Neural crest cell (in vitro differentiated cells): ENCODE results near the gene SCRN3. TPM values are rescaled to one million over a fixed set of nuclear protein-coding genes. Genes with fewer than 3 reads are reported as not detected.
"Not testable (repeated sequence)": the region's sequence is repeated elsewhere in the genome, so short reads cannot be mapped to it uniquely, and the experiment has no call there.

Experiments used
- DNase-seq: peaks from one replicate; pipeline ENCODE4 v3.0.0; 2021; ENCODE audit warnings: low read depth, mixed read lengths, low spot score
- H3K27ac Mint-ChIP-seq: one replicate; pipeline ENCODE4 v1.8.0; 2021; ENCODE audit warnings: mild to moderate bottlenecking, mixed read lengths; ENCODE audit not compliant: unreplicated experiment
- H3K27me3 Mint-ChIP-seq: 2 replicates; pipeline ENCODE4 v1.8.0; 2021; ENCODE audit warnings: low read depth, mild to moderate bottlenecking, mixed read lengths
- H3K36me3 Mint-ChIP-seq: 2 replicates; pipeline ENCODE4 v1.8.0; 2021; ENCODE audit warnings: low read depth, mild to moderate bottlenecking, mixed read lengths
- H3K4me1 Mint-ChIP-seq: 2 replicates; pipeline ENCODE4 v1.8.0; 2021; ENCODE audit warnings: mixed read lengths
- H3K4me3 Mint-ChIP-seq: one replicate; pipeline ENCODE4 v1.8.0; 2021; ENCODE audit warnings: mild to moderate bottlenecking, mixed read lengths
- H3K9me3 Mint-ChIP-seq: 2 replicates; pipeline ENCODE4 v1.8.0; 2021; ENCODE audit warnings: mixed read lengths
- CTCF ChIP-seq: fragments of 200-600 bp; sonication (generic); conservative IDR thresholded peaks from 2 replicates; pipeline ENCODE4 v1.5.0; 2021; ENCODE audit warnings: antibody characterized with exemption, mild to moderate bottlenecking
- total RNA-seq: library from RNA; stranded (reverse); gene quantifications from 2 replicates; pipeline ENCODE4 v1.2.1, GENCODE V29; 2021

SCRN3 gene
- total RNA-seq, 1 donor from 2014 or later: 30.9 TPM

GRCh38 chr2:174383796-174384195, 11.7 kb upstream of the SCRN3 start:
- TF ChIP-seq CTCF: no peak
- Mint-ChIP-seq H3K27me3 (no peaks in the 10 kb centered on the region), H3K36me3 (no peaks in the 10 kb centered on the region), H3K27ac (no peak overlapping the region), H3K4me3 (no peak overlapping the region), H3K4me1 (no peaks in the 10 kb centered on the region), H3K9me3 (no peaks in the 10 kb centered on the region)
- DNase-seq: no peak

GRCh38 chr2:174385201-174385600, 10.3 kb upstream of the SCRN3 start:
- Mint-ChIP-seq H3K9me3 (no peaks in the 10 kb centered on the region), H3K27ac (no peak overlapping the region), H3K4me1 (no peaks in the 10 kb centered on the region), H3K36me3 (peaks cover 4% of the 10 kb centered on the region), H3K27me3 (no peaks in the 10 kb centered on the region), H3K4me3 (no peak overlapping the region)
- no peak for TF ChIP-seq CTCF
- no peak for DNase-seq

- not testable (repeated sequence) for H3K9me3 Mint-ChIP-seq
Measured at GRCh38 chr2:174388706-174389105, 6.8 kb upstream of the SCRN3 start.

GRCh38 chr2:174389542-174389941, 6.0 kb upstream of the SCRN3 start:
- H3K4me1 Mint-ChIP-seq: peaks cover 4% of the 10 kb centered on the region
- no peak for TF ChIP-seq CTCF
- peaks cover 7% of the 10 kb centered on the region for H3K36me3 Mint-ChIP-seq
- H3K27ac Mint-ChIP-seq: no peak overlapping the region
- H3K9me3 Mint-ChIP-seq: no peaks in the 10 kb centered on the region
- no peaks in the 10 kb centered on the region for H3K27me3 Mint-ChIP-seq
- DNase-seq: no peak
- no peak overlapping the region for H3K4me3 Mint-ChIP-seq

More at GRCh38 chr2:174388706-174389105, 6.8 kb upstream of the SCRN3 start:
- H3K4me3 Mint-ChIP-seq, H3K27me3 Mint-ChIP-seq, H3K4me1 Mint-ChIP-seq, H3K27ac Mint-ChIP-seq, DNase-seq, H3K36me3 Mint-ChIP-seq: not testable (repeated sequence)

GRCh38 chr2:174390303-174390702, 5.2 kb upstream of the SCRN3 start:
- peak overlapping the region; percentile 7 for H3K4me3 Mint-ChIP-seq
- H3K4me1 Mint-ChIP-seq: peaks cover 12% of the 10 kb centered on the region
- not testable (repeated sequence) for H3K36me3 Mint-ChIP-seq, H3K27ac Mint-ChIP-seq, H3K27me3 Mint-ChIP-seq, DNase-seq, H3K9me3 Mint-ChIP-seq

- H3K4me1 Mint-ChIP-seq: peaks cover 21% of the 10 kb centered on the region
- H3K27me3 Mint-ChIP-seq: no peaks in the 10 kb centered on the region
- no peak for TF ChIP-seq CTCF
- DNase-seq: no peak
- no peak overlapping the region for H3K27ac Mint-ChIP-seq
- peaks cover 7% of the 10 kb centered on the region for H3K36me3 Mint-ChIP-seq
- H3K4me3 Mint-ChIP-seq: peak overlapping the region; percentile 25
- no peaks in the 10 kb centered on the region for H3K9me3 Mint-ChIP-seq
Measured at GRCh38 chr2:174392706-174393105, 2.8 kb upstream of the SCRN3 start.
